HG03060 (cell line): Measurements from ENCODE around the gene ANO6.

ENCODE experiments used
- ATAC-seq: cut with Tn5 transposase; IDR thresholded peaks from one replicate; pipeline ENCODE4 v1.9.1; 2021; ENCODE audit warnings: low read depth, moderate number of reproducible peaks; ENCODE audit not compliant: unreplicated experiment

Gene ANO6

DNA sequence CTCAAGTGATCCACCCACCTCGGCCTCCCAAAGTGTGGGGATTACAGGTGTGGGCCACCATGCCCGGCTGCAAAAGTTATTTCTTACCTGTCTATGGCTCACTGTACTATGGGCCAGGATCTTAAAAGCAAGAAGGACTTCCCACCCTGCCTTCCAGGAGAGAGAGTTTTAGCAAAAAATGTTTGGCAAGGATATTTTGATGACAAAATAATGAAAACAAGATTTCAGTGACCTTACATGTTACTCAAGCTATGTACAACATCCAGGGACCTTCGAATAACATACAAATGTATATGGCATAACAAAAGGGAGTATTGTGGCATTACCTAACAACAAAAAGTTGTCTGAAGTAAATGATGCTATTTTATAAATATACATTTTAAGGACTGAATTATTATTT lies 55.1 kb downstream of the ANO6 start:
- no peak for ATAC-seq

- no peak for ATAC-seq
Observed at GRCh38 chr12:45273717-45274271, 57.9 kb downstream of the ANO6 start.

GRCh38 chr12:45276154-45276755 lies 60.4 kb downstream of the ANO6 start:
- ATAC-seq, result no peak

DNA sequence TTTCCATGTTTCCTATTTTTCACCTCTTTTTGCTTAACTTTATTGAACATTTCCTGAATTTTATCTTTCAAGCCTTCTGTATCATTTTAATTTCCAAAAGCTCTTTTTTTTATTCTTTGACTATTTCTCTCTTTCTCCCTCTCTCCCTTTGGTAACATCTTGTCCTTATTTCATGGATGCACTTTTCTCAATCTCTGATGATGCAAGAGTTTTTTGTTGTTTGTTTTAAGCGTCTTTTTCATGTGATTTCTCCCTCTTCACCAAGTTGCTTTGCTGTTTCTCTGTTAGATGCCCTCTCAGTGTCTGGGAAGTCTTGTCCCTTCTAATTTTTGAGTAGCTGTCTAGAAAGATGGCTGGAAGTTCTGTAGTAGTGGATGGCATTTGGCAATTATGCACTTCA lies 62.6 kb downstream of the ANO6 start:
- ATAC-seq, result no peak

DNA sequence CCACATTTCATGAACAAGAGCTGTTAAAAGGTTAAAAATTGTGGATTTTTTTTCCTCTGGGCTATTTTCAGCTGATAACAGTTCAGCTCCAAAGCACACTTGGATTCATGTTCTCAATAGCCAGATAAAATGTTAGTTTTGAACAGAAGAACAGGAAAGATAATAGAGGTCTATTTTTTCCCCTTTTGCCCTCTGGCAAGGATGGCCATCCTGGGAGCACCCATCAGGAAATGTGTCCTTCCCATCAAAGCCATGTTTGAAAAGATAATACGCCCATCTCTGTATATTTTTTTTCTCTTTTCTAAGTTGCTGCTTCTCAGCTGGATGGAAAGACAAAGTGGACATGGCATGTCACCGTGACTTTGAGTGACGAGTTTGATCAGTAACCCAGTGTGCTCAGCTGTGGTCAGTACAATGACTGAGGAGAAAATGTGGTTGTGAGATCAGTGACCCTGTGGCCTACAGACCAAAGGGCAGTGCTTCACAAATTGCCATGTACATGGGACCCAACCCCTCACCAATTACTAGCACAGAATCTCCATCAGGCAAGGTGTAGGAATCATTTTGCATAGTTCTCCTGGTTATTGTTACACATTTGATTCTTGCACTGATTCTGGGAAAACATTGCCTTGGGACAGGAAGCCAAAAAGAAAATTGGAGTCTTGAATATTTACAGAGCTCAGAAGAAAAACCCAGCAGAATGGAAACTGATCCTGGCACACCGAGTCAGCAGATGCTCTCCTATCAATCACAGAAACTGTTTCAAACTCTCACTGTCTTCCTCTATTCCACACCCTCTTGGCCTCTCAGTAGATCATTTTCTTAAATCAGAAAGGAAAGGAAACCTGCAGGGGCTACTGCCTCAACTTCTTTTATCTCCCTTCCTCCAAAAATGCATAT lies 64.3 kb downstream of the ANO6 start:
- ATAC-seq, result no peak

GRCh38 chr12:45281994-45282393 lies 66.1 kb downstream of the ANO6 start:
- ATAC-seq, result no peak

GRCh38 chr12:45282411-45282810 lies 66.5 kb downstream of the ANO6 start:
- no peak for ATAC-seq

DNA sequence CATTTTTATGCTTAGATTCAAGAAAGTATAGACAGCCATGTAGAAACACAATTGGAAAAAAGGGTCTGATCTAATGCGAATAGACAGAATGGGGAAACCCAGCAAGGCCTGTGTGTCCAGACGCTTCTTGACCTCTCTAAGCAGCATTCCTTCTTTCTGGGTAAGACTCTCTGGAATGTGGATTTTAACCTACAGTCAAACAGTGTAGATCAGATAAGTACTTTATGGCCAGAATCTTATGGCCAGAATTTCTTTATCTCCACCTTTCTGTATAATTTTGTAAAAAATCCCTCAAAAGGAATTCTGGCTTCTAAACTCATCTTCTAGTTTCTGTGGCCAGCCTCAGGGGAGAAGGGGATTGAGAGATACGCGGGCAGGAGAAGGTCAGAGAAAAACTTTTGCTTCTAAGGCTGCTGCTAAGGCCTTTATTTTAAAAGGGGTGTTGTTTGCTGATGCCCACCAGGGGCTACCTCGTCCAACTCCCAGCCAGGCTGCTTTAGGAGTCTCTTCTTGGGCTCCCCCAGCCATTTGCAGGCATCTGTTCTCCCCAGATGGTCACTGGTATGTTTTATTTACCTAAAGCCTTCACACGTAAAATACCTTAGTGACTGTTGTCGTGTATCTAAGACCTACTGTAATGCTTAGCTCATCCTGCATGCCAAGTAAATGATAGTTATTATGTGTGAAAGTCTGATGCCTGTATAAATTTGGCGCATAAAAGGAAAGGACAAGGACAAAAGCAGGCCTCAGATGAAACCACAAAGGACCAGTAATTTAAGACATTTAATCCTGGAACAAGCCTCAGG lies 68.4 kb downstream of the ANO6 start:
- ATAC-seq, result no peak

- ATAC-seq, result no peak
Observed at GRCh38 chr12:45285717-45286116, 69.8 kb downstream of the ANO6 start.

DNA sequence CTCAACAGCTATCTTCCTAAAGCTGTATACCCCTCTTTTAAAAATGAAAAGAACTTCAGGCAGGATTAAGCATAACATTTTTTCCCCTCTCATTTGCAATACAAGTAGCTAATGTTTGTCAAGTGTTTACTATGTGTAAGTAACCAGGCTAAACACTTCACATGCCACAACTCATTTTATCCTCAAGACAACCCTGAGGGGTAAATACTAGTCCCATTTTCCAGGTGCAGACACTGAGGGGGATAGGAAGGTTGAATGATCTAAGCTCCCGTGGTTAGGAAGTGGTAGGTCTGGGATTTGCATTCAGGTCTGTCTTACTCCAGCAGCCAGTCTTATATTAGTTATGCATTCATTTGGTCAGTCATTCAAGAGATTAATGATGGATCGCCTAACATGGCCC lies 70.7 kb downstream of the ANO6 start:
- no peak for ATAC-seq

GRCh38 chr12:45289245-45290215 lies 73.6 kb downstream of the ANO6 start:
- ATAC-seq, result no peak

GRCh38 chr12:45290216-45290605 lies 74.3 kb downstream of the ANO6 start:
- ATAC-seq, result no peak

GRCh38 chr12:45291518-45291917 lies 75.6 kb downstream of the ANO6 start:
- ATAC-seq, result no peak

- ATAC-seq, result no peak
Observed at GRCh38 chr12:45292486-45293195, 76.7 kb downstream of the ANO6 start.

- no peak for ATAC-seq
Observed at GRCh38 chr12:45294906-45295305, 79.0 kb downstream of the ANO6 start.

DNA sequence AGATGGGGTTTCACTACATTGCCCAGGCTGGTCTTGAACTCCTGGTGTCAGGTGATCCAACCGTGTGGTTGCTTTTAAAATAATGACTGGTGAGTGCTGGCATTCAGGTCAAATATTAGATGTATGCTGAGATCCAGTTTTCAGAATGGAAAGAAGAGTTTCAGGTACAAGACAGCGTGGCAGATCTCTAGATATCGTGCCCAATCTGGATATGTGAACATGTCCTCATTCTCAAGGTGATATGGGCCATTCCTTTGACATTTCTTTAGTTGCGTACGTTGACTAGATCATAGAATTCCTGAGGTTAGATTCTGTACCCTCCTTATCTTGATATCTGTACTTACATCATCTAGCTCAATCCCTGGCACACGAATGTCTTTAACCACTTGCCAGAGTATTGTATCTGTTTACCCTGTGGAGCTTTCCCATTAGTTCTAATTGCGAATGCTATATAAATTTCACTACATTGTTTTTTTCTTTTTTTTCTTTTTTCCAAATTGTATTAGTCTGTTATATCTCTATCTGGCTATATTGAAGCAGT lies 80.2 kb downstream of the ANO6 start:
- ATAC-seq, result no peak

DNA sequence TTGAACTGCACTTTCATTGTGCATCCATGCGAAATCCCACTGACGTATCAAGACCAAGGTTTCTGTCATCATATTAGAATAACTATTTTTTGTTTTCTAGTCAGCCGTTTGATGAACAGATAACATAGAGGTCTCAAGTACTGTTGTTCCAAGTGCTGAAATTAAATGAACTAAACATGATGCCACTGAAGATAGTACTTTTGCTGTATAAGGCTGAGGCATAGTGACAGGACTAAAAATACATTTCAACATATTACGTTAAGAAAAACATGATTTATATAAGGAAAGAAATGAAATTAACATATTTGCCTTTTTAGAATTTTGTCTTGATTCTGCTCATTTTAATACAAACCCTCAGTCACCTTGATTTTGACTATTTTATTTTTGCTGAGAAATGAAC lies 82.2 kb downstream of the ANO6 start:
- ATAC-seq, result no peak

DNA sequence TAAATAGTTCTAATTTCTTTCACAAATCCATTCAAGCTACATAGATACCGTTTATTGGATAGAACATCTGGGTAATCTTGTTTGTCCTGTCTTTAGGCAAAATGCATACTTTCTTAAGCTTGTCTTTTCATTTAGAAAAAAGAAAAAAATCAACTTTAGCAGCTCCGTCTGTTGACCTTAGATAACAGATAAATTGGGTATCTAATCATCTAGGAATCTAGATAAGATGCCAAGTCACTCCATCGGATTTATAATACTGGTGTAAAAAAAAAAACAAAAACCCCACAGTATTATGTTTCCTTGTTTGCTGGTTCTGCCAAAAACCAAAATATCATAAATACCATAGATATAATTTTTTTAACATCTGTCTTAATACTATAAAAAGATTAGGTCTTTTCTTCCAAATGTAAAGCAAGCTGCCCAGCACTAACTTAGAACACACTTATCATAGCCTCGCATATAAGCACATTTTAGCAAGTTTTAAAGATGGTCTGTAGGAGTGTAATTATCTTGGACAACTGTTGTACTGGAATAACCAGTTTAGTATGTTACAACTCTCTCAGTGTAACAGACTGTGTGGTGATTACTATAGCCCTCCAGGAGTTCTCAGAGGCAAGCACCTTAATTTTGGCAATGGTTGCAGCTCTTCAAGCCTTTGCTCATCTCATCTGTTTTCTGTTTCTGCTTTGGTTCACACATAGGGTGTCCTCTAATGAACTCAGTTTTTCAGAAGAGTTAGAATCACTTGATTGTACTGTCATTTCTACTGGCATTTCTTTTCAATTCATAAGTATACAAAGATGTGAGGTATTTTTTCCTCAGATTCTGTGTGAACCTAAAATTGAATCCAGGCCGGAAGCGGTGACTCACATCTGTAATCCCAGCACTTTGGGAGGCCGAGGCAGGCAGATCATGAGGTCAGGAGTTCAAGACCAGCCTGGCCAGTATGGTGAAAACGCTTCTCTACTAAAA lies 83.1 kb downstream of the ANO6 start:
- no peak for ATAC-seq
